ENCODE measurements around the gene SETBP1.

SETBP1 gene

GRCh38 chr18:44786688-44787087 lies 106.0 kb downstream of the SETBP1 start:
- Histone ChIP-seq H2BK12ac (ENCODE audit: low read length) (no peak overlapping the region), H3K79me1 (ENCODE audit: low read depth, low read length) (no peaks in the 10 kb centered on the region), H2BK15ac (ENCODE audit: low read length) (no peak overlapping the region), H2AFZ (ENCODE audit: low read length) (no peak overlapping the region), H3K27me3 (ENCODE audit: control insufficient read depth in 3 of 3, insufficient read depth in 3 of 3, low read depth in 1 of 3, low read length in 3 of 3) (no peaks in the 10 kb centered on the region), H3K14ac (ENCODE audit: low read length) (no peak overlapping the region), H2BK5ac (ENCODE audit: low read length) (no peak overlapping the region), H3K36me3 (replicated peaks in 1 of 2; ENCODE audit: control insufficient read depth in 2 of 2, insufficient read depth in 2 of 2, low read length in 2 of 2) (no peaks in the 10 kb centered on the region), H4K91ac (ENCODE audit: low read depth, low read length, poor library complexity) (no peak overlapping the region), H3K23ac (ENCODE audit: low read depth, low read length, poor library complexity) (no peak overlapping the region), H3K18ac (ENCODE audit: low read length) (no peak overlapping the region), H3K4ac (ENCODE audit: low read length) (no peak overlapping the region), H3K9me3 (replicated peaks in 1 of 2; ENCODE audit: control insufficient read depth in 2 of 2, insufficient read depth in 1 of 2, low read depth in 1 of 2, low read length in 2 of 2) (no peaks in the 10 kb centered on the region), H3K4me3 (ENCODE audit: low read length in 2 of 2) (no peak overlapping the region), H2BK120ac (ENCODE audit: low read depth, low read length) (no peak overlapping the region), H4K8ac (ENCODE audit: low read depth, low read length) (no peak overlapping the region), H3K4me2 (ENCODE audit: insufficient read depth, low read length, poor library complexity, severe bottlenecking) (no peak overlapping the region), H3K27ac (replicated peaks; ENCODE audit: low read length) (no peak overlapping the region), H3K4me1 (ENCODE audit: control insufficient read depth in 2 of 2, insufficient read depth in 1 of 2, low read depth in 1 of 2, low read length in 2 of 2) (peaks cover 4 to 32% of the 10 kb centered on the region in 2 donors), H3K9ac (ENCODE audit: low read depth, low read length, poor library complexity) (no peak overlapping the region), H2AK5ac (ENCODE audit: low read depth, low read length) (no peak overlapping the region)
- DNase-seq (ENCODE audit: low spot score), result no peak
- WGBS, 2 donors (ENCODE audit: extremely low coverage in 2 of 2, insufficient read length in 2 of 2, insufficient replicate concordance in 1 of 2), result no CpG with 5 or more reads among the region's 6 CpGs

- H2BK12ac ChIP-seq (ENCODE audit: low read length), result no peak overlapping the region
- H3K9ac ChIP-seq (ENCODE audit: low read depth, low read length, poor library complexity), result no peak overlapping the region
- no peak overlapping the region for H3K14ac ChIP-seq (ENCODE audit: low read length)
- no peak overlapping the region for H3K18ac ChIP-seq (ENCODE audit: low read length)
- H3K36me3 ChIP-seq (replicated peaks in 1 of 2; ENCODE audit: control insufficient read depth in 2 of 2, insufficient read depth in 2 of 2, low read length in 2 of 2), result no peaks in the 10 kb centered on the region
- no peaks in the 10 kb centered on the region for H3K9me3 ChIP-seq (replicated peaks in 1 of 2; ENCODE audit: control insufficient read depth in 2 of 2, insufficient read depth in 1 of 2, low read depth in 1 of 2, low read length in 2 of 2)
- no peak overlapping the region for H3K4me2 ChIP-seq (ENCODE audit: insufficient read depth, low read length, poor library complexity, severe bottlenecking)
- H3K27me3 ChIP-seq (ENCODE audit: control insufficient read depth in 3 of 3, insufficient read depth in 3 of 3, low read depth in 1 of 3, low read length in 3 of 3), result no peaks in the 10 kb centered on the region
- no peak overlapping the region for H2AFZ ChIP-seq (ENCODE audit: low read length)
- H2BK15ac ChIP-seq (ENCODE audit: low read length), result no peak overlapping the region
- H4K91ac ChIP-seq (ENCODE audit: low read depth, low read length, poor library complexity), result no peak overlapping the region
- no peak overlapping the region for H3K4ac ChIP-seq (ENCODE audit: low read length)
- no peak overlapping the region for H2BK120ac ChIP-seq (ENCODE audit: low read depth, low read length)
- H3K23ac ChIP-seq (ENCODE audit: low read depth, low read length, poor library complexity), result no peak overlapping the region
- DNase-seq (ENCODE audit: low spot score), result no peak
- H3K79me1 ChIP-seq (ENCODE audit: low read depth, low read length), result no peaks in the 10 kb centered on the region
- no peak overlapping the region for H3K4me3 ChIP-seq (ENCODE audit: low read length in 2 of 2)
- no CpG with 5 or more reads among the region's 1 CpG for WGBS, 2 donors (ENCODE audit: extremely low coverage in 2 of 2, insufficient read length in 2 of 2, insufficient replicate concordance in 1 of 2)
- no peak overlapping the region for H2BK5ac ChIP-seq (ENCODE audit: low read length)
- H3K27ac ChIP-seq (replicated peaks; ENCODE audit: low read length), result no peak overlapping the region
- H3K4me1 ChIP-seq (ENCODE audit: control insufficient read depth in 2 of 2, insufficient read depth in 1 of 2, low read depth in 1 of 2, low read length in 2 of 2), result peaks cover 7 to 37% of the 10 kb centered on the region in 2 donors
- no peak overlapping the region for H2AK5ac ChIP-seq (ENCODE audit: low read depth, low read length)
- no peak overlapping the region for H4K8ac ChIP-seq (ENCODE audit: low read depth, low read length)
These were observed 107.6 kb downstream of the SETBP1 start for GRCh38 chr18:44788334-44788733.

- Histone ChIP-seq H2BK15ac (ENCODE audit: low read length) (no peak overlapping the region), H3K9ac (ENCODE audit: low read depth, low read length, poor library complexity) (no peak overlapping the region), H3K4me2 (ENCODE audit: insufficient read depth, low read length, poor library complexity, severe bottlenecking) (no peak overlapping the region), H3K23ac (ENCODE audit: low read depth, low read length, poor library complexity) (no peak overlapping the region), H4K8ac (ENCODE audit: low read depth, low read length) (no peak overlapping the region), H3K27ac (replicated peaks; ENCODE audit: low read length) (no peak overlapping the region), H3K14ac (ENCODE audit: low read length) (no peak overlapping the region), H2BK12ac (ENCODE audit: low read length) (no peak overlapping the region), H3K4me3 (ENCODE audit: low read length in 2 of 2) (no peak overlapping the region), H3K79me1 (ENCODE audit: low read depth, low read length) (no peaks in the 10 kb centered on the region), H3K4me1 (ENCODE audit: control insufficient read depth in 2 of 2, insufficient read depth in 1 of 2, low read depth in 1 of 2, low read length in 2 of 2) (peaks cover 12 to 31% of the 10 kb centered on the region in 2 donors), H3K4ac (ENCODE audit: low read length) (no peak overlapping the region), H3K9me3 (replicated peaks in 1 of 2; ENCODE audit: control insufficient read depth in 2 of 2, insufficient read depth in 1 of 2, low read depth in 1 of 2, low read length in 2 of 2) (no peaks in the 10 kb centered on the region), H3K36me3 (replicated peaks in 1 of 2; ENCODE audit: control insufficient read depth in 2 of 2, insufficient read depth in 2 of 2, low read length in 2 of 2) (peaks cover 0 to under 1% of the 10 kb centered on the region in 2 donors), H4K91ac (ENCODE audit: low read depth, low read length, poor library complexity) (no peak overlapping the region), H2BK120ac (ENCODE audit: low read depth, low read length) (no peak overlapping the region), H3K27me3 (ENCODE audit: control insufficient read depth in 3 of 3, insufficient read depth in 3 of 3, low read depth in 1 of 3, low read length in 3 of 3) (no peaks in the 10 kb centered on the region), H2AFZ (ENCODE audit: low read length) (peak overlapping the region; percentile 56), H2BK5ac (ENCODE audit: low read length) (no peak overlapping the region), H3K18ac (ENCODE audit: low read length) (no peak overlapping the region), H2AK5ac (ENCODE audit: low read depth, low read length) (no peak overlapping the region)
- no peak for DNase-seq (ENCODE audit: low spot score)
- WGBS, 2 donors (ENCODE audit: extremely low coverage in 2 of 2, insufficient read length in 2 of 2, insufficient replicate concordance in 1 of 2), result no CpG with 5 or more reads among the region's 4 CpGs
These were observed 109.0 kb downstream of the SETBP1 start for GRCh38 chr18:44789710-44790109.

- H3K4me1 ChIP-seq (ENCODE audit: control insufficient read depth in 2 of 2, insufficient read depth in 1 of 2, low read depth in 1 of 2, low read length in 2 of 2), result peaks cover 12 to 31% of the 10 kb centered on the region in 2 donors
- no peak overlapping the region for H2BK15ac ChIP-seq (ENCODE audit: low read length)
- H3K4me3 ChIP-seq (ENCODE audit: low read length in 2 of 2), result no peak overlapping the region
- H3K23ac ChIP-seq (ENCODE audit: low read depth, low read length, poor library complexity), result no peak overlapping the region
- H4K8ac ChIP-seq (ENCODE audit: low read depth, low read length), result no peak overlapping the region
- no peak overlapping the region for H2BK120ac ChIP-seq (ENCODE audit: low read depth, low read length)
- H3K4ac ChIP-seq (ENCODE audit: low read length), result no peak overlapping the region
- H2AK5ac ChIP-seq (ENCODE audit: low read depth, low read length), result no peak overlapping the region
- DNase-seq (ENCODE audit: low spot score), result no peak
- no CpG with 5 or more reads among the region's 4 CpGs for WGBS, 2 donors (ENCODE audit: extremely low coverage in 2 of 2, insufficient read length in 2 of 2, insufficient replicate concordance in 1 of 2)
- H3K9me3 ChIP-seq (replicated peaks in 1 of 2; ENCODE audit: control insufficient read depth in 2 of 2, insufficient read depth in 1 of 2, low read depth in 1 of 2, low read length in 2 of 2), result no peaks in the 10 kb centered on the region
- H2BK5ac ChIP-seq (ENCODE audit: low read length), result no peak overlapping the region
- H3K27ac ChIP-seq (replicated peaks; ENCODE audit: low read length), result no peak overlapping the region
- H3K9ac ChIP-seq (ENCODE audit: low read depth, low read length, poor library complexity), result no peak overlapping the region
- no peak overlapping the region for H3K18ac ChIP-seq (ENCODE audit: low read length)
- no peaks in the 10 kb centered on the region for H3K27me3 ChIP-seq (ENCODE audit: control insufficient read depth in 3 of 3, insufficient read depth in 3 of 3, low read depth in 1 of 3, low read length in 3 of 3)
- no peak overlapping the region for H2BK12ac ChIP-seq (ENCODE audit: low read length)
- H4K91ac ChIP-seq (ENCODE audit: low read depth, low read length, poor library complexity), result no peak overlapping the region
- no peak overlapping the region for H3K14ac ChIP-seq (ENCODE audit: low read length)
- H3K4me2 ChIP-seq (ENCODE audit: insufficient read depth, low read length, poor library complexity, severe bottlenecking), result no peak overlapping the region
- H2AFZ ChIP-seq (ENCODE audit: low read length), result no peak overlapping the region
- H3K36me3 ChIP-seq (replicated peaks in 1 of 2; ENCODE audit: control insufficient read depth in 2 of 2, insufficient read depth in 2 of 2, low read length in 2 of 2), result peaks cover 0 to 4% of the 10 kb centered on the region in 2 donors
- no peaks in the 10 kb centered on the region for H3K79me1 ChIP-seq (ENCODE audit: low read depth, low read length)
These were observed 110.2 kb downstream of the SETBP1 start for GRCh38 chr18:44790860-44791259.

Measured in neuronal stem cell (in vitro differentiated cells).